K562 (cell line): Measurements from ENCODE around the gene ARHGAP33. TPM values are rescaled to one million over a fixed set of nuclear protein-coding genes. Genes with fewer than 3 reads are reported as not detected.

Experiments
- ATAC-seq: fragments of 200-7000 bp; cut with Tn5 transposase; 3 replicates; pipeline ENCODE4 v1.9.1; 2020; ENCODE audit warnings: moderate library complexity
- BruUV-seq: library from RNA; stranded (reverse); fragments of 400-500 nt; replicated peaks from 2 replicates; lab custom pipeline; 2021; lab: Mats Ljungman, UMichigan
- CTCF ChIA-PET: fragments of 300-600 bp; formaldehyde crosslinking; extraction: SDS; loops from one replicate; lab custom pipeline; 2021; ENCODE audit warnings: low intra/inter-chr PET ratio; lab: Yijun Ruan, JAX
- POLR2A ChIA-PET: fragments of 300-600, 350-650 bp; sonication (Branson Sonifier 250); formaldehyde crosslinking; extraction: SDS; loops from one replicate; lab custom pipeline; 2021; ENCODE audit warnings: antibody characterized with exemption, inconsistent platforms; lab: Yijun Ruan, JAX
- DNase-seq, 4 experiments: peaks; one replicate each; pipeline versions ENCODE4 v3.0.0 to v3.0.0-alpha.2; 2011 to 2018; ENCODE audit warnings: low spot score in 3 of 4, mixed read lengths in 3 of 4; ENCODE audit errors: extremely low read depth in 1 of 4
- FAIRE-seq: peaks from 2 replicates; lab custom pipeline; 2011; peaks lifted over from hg19 to GRCh38; lab: Jason Lieb, UNC
- H2AFZ ChIP-seq: 2 replicates; pipeline ENCODE4 v1.6.0; 2011; ENCODE audit warnings: low read depth, low read length, control low read depth, inconsistent platforms
- H3K27ac ChIP-seq: fragments of 200-600 bp; 3 replicates; pipeline ENCODE4 v1.8.0; 2011; ENCODE audit warnings: low read depth, mild to moderate bottlenecking, control low read depth, inconsistent platforms, low read length, moderate library complexity, mixed read lengths; ENCODE audit errors: extremely low read depth
- H3K27me3 ChIP-seq, 2 experiments: fragments of 300-600 bp in 1 of 2; 2 replicates in 1 of 2; 3 replicates in 1 of 2; pipeline versions ENCODE4 v1.6.0 to v1.8.0; 2011; ENCODE audit warnings: inconsistent platforms in 2 of 2, low read length in 2 of 2, mild to moderate bottlenecking in 1 of 2, mixed read lengths in 1 of 2, moderate library complexity in 1 of 2; ENCODE audit not compliant: control insufficient read depth in 2 of 2, insufficient read depth in 2 of 2
- H3K36me3 ChIP-seq: fragments of 300-600 bp; 3 replicates; pipeline ENCODE4 v1.8.0; 2011; ENCODE audit warnings: mild to moderate bottlenecking, low read length, inconsistent platforms; ENCODE audit not compliant: control insufficient read depth, insufficient read depth
- H3K4me1 ChIP-seq, 2 experiments: fragments of 200-600 bp in 1 of 2; replicated peaks in 1 of 2; 2 replicates in 1 of 2; 3 replicates in 1 of 2; pipeline versions ENCODE4 v1.5.1 to v1.8.0; 2011; ENCODE audit warnings: inconsistent platforms in 2 of 2, low read length in 2 of 2, mild to moderate bottlenecking in 1 of 2, mixed read lengths in 1 of 2, moderate library complexity in 1 of 2; ENCODE audit not compliant: control insufficient read depth in 2 of 2, insufficient read depth in 2 of 2
- H3K4me2 ChIP-seq: 2 replicates; pipeline ENCODE4 v1.6.1; 2011; ENCODE audit warnings: low read length, control low read depth, inconsistent platforms, mixed read lengths; ENCODE audit not compliant: insufficient read depth
- H3K4me3 ChIP-seq: fragments of 200-600 bp; sonication (generic), shearing (Covaris generic); 2 replicates; pipeline ENCODE4 v1.5.1; 2016; ENCODE audit warnings: control low read depth, inconsistent platforms
- H3K79me2 ChIP-seq: fragments of 200-600 bp; 3 replicates; pipeline ENCODE4 v1.8.0; 2011; ENCODE audit warnings: low read length, inconsistent platforms; ENCODE audit not compliant: control insufficient read depth, insufficient read depth
- H3K9ac ChIP-seq, 2 experiments: 2 replicates each; pipeline versions ENCODE4 v1.6.0 to v1.6.1; 2011; ENCODE audit warnings: low read depth in 2 of 2, low read length in 2 of 2, control low read depth in 1 of 2, inconsistent platforms in 1 of 2, mild to moderate bottlenecking in 1 of 2, mixed read lengths in 1 of 2; ENCODE audit not compliant: insufficient read depth in 1 of 2
- H3K9me1 ChIP-seq: one replicate; pipeline ENCODE4 v1.6.0; 2011; ENCODE audit warnings: inconsistent platforms, mild to moderate bottlenecking, low read length, moderate library complexity; ENCODE audit not compliant: control insufficient read depth, insufficient read depth
- H3K9me3 ChIP-seq: replicated peaks from 2 replicates; pipeline ENCODE4 v1.5.1; 2011; ENCODE audit warnings: low read depth, low read length, inconsistent platforms; ENCODE audit not compliant: control insufficient read depth, insufficient read depth
- H4K20me1 ChIP-seq: replicated peaks from 2 replicates; pipeline ENCODE4 v1.6.1; 2011; ENCODE audit warnings: low read length, inconsistent platforms, mixed read lengths; ENCODE audit not compliant: control insufficient read depth, insufficient read depth
- MXI1 ChIP-seq: IDR thresholded peaks from 2 replicates; pipeline ENCODE4 v1.6.1; 2011; ENCODE audit warnings: low read depth, mild to moderate bottlenecking, improper control_type of control experiment, low read length
- ZBTB12 ChIP-seq: fragments of 250-450 bp; sonication (Bioruptor Pico); IDR thresholded peaks from 2 replicates; pipeline ENCODE4 v1.4.0; 2020
- ZNF436 ChIP-seq: fragments of 250-450, 450-650 bp; sonication (Bioruptor Pico); formaldehyde crosslinking; IDR thresholded peaks from 2 replicates; pipeline ENCODE4 v1.7.0; 2020; ENCODE audit warnings: mild to moderate bottlenecking
- WGBS: fragments of 100-300 bp; shearing (Covaris generic); methylation state at CpG from one replicate; pipeline ENCODE4 v1.1.6; 2016; ENCODE audit warnings: low coverage, mixed read lengths; ENCODE audit not compliant: insufficient coverage; ENCODE audit errors: missing lambda C conversion rate; 5-methylcytosine and 5-hydroxymethylcytosine counted together
- in situ Hi-C: fragments of 300-500 bp; cut with MboI; formaldehyde crosslinking; loops from 4 replicates; pipeline ENCODE4 v1.15.0; 2018; ENCODE audit warnings: inconsistent platforms, mixed read lengths
- intact Hi-C: fragments of 100-400 bp; cut with micrococcal nuclease; formaldehyde crosslinking; loops from 2 replicates; pipeline ENCODE4 v1.14.2; 2022
- polyA plus RNA-seq, 8 experiments: library from polyadenylated mRNA; depleted of rRNA in 4 of 8; stranded (reverse) in 5 of 8; unstranded in 3 of 8; fragments of >200 nt; fragmentation: Nextera tagmentation in 2 of 8; fragmentation: Illumina TruSeq in 1 of 8; extraction: Ambion mirVana in 2 of 8; extraction: Trizol in 1 of 8; gene quantifications; 2 replicates each; pipeline versions ENCODE4 v1.2.1 to v1.2.3, GENCODE V29; 2011 to 2014; ENCODE audit warnings: inconsistent platforms in 1 of 8, missing spikeins in 1 of 8
- total RNA-seq, 7 experiments: library from RNA; depleted of rRNA in 6 of 7; stranded (reverse); fragments of >200 nt in 6 of 7; fragmentation: Illumina TruSeq in 2 of 7; extraction: Trizol in 2 of 7; gene quantifications; 2 replicates each; pipeline versions ENCODE4 v1.2.1 to v1.2.3, GENCODE V29; 2011 to 2021; ENCODE audit warnings: low replicate concordance in 1 of 7

The ARHGAP33 gene
- total and polyA plus RNA-seq, 9 of the 15 experiments (the other 6 are each of a cell fraction or from before 2014, with no cell fraction given) = 0.06 to 26.6 (median 1.6) TPM; not detected in 1

- in situ Hi-C loops (no loop called here), intact Hi-C loops (no loop called here)
- H2AFZ ChIP-seq = no peak overlapping the region
- ChIA-PET CTCF (no interaction called here), POLR2A (interaction anchor here (0.9 kb wide), 1 partner anchor 12 kb away, joined by 3 read pairs; no protein-coding TSS in a partner anchor)
- no TSS peak for BruUV-seq
- DNase-seq (no peak), ATAC-seq (no peak), FAIRE-seq (no peak)
- H3K9me3 ChIP-seq = no peaks in the 10 kb centered on the region
- peaks cover 20% of the 10 kb centered on the region; the same call in 2 of the 3 replicates for H3K36me3 ChIP-seq
- H3K27ac ChIP-seq = no peak overlapping the region
- peak overlapping the region in 1 of 2 experiments; percentile 65; a peak in 2 of 4 replicates for H3K9ac ChIP-seq
- no peak overlapping the region for H3K4me2 ChIP-seq
- no peaks in the 10 kb centered on the region for H3K27me3 ChIP-seq
- H3K9me1 ChIP-seq = peaks cover 3% of the 10 kb centered on the region
- H3K79me2 ChIP-seq = peaks cover 5% of the 10 kb centered on the region; the same call in 1 of the 3 replicates
- no peak overlapping the region for H3K4me3 ChIP-seq
- peaks cover 10 to 38% of the 10 kb centered on the region in 2 experiments for H3K4me1 ChIP-seq
- no peaks in the 10 kb centered on the region; the same call in 1 of the 2 replicates for H4K20me1 ChIP-seq
- no peak for TF ChIP-seq MXI1
- TF ChIP-seq ZBTB12 (CRISPR knock-in tag) = no peak
- TF ChIP-seq ZNF436 (CRISPR knock-in tag) = no peak
- TF ChIP-seq, all 486 proteins: peak for 0
- 63% methylated on average over 15 of the region's 19 CpGs for WGBS
Measured at GRCh38 chr19:35777086-35777841, 1.9 kb downstream of the ARHGAP33 start.
